Right renal cortex interstitium (tissue), 3 donors: ENCODE results near the gene NSF. TPM values are rescaled to one million over a fixed set of nuclear protein-coding genes. Genes with fewer than 3 reads are reported as not detected.
"Not testable (repeated sequence)": the region's sequence is repeated elsewhere in the genome, so short reads cannot be mapped to it uniquely, and the experiment has no call there.

ENCODE experiments used
- DNase-seq, 3 donors: peaks; one replicate each; pipeline ENCODE4 v3.0.0-alpha.2; 2013; ENCODE audit warnings: low read depth in 3 of 3, low spot score in 2 of 3
- polyA plus RNA-seq, 3 donors: library from polyadenylated mRNA; unstranded; fragments of 120-200 nt; gene quantifications; one replicate each; pipeline ENCODE4 v1.2.1, GENCODE V29; 2013; ENCODE audit not compliant: insufficient read length in 3 of 3

Gene NSF
- polyA plus RNA-seq, 3 donors: 36.8 to 41.0 (median 40.8) TPM

- DNase-seq: not testable (repeated sequence)
These were observed 106.1 kb downstream of the NSF start for GRCh38 chr17:46696522-46696921.

GRCh38 chr17:46699014-46699413, 108.5 kb downstream of the NSF start:
- DNase-seq: not testable (repeated sequence)

DNA sequence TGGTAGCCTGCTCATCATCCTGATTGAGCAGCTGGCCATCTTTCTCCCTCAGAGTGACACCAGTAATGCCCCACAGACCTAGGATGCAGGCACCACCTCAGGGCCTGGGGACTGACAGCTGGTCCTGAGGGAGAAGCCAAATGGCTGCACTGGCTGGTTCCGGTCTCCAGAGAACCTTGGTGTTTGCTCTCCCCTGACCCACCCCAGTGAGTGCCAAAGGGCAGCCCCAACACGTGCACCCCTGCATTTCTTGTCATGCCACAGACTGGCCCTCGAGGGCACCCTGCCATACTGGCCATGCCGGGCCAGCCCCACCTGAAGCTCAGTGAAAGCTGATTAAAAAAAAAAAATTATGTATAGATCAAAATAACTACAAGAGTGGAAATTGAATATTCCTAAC, 127.5 kb downstream of the NSF start:
- no peak for DNase-seq

- no peak for DNase-seq
These were observed 129.4 kb downstream of the NSF start for GRCh38 chr17:46719891-46720290.

DNA sequence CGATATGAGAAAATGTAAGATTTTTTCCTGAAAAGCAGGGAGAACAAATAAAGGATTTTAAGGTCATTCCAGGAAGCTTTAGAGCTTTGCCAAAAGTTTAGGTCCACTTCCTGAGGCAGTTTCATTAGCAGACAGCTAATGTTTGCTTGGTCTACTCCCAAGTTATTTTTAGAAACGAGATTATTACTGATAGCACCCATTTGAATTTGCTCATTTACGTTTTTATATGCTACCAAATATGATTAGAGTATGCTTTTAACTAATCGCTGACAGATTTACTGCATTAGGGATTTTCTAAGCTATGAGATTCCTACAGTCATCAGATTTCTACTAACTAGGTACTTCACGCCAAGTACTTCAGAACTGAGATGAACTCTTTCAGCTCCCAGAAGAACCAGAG, 129.9 kb downstream of the NSF start:
- no peak for DNase-seq

DNA sequence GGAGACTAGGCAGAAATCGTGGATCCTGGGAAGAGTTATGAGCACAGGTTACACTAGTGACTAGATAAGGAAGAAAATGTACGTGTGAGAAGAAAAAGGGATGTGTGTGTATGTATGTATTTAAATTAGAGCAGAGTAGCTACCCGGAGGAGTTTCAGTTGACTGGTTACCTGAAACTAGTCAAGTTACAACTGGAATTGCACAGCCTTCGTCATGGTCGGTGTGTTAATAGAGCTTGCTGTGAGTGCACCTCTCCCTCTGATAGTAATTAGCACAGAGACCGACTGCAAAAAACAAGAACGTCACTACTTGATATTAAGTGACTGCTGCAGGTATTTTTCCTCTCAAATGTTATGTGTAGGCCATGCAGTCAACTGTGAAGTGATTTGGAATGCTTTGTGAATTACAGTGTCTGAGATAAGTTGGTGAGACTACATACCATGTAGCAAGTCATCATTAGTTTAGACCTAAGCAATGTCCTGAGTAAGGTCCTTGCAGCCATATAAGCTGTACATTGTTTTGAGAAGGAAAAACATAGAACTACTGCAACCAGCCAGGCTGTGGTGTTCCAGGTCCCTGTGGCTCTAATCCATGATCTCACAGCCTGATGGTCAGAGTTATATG, 132.3 kb downstream of the NSF start:
- DNase-seq: no peak

DNA sequence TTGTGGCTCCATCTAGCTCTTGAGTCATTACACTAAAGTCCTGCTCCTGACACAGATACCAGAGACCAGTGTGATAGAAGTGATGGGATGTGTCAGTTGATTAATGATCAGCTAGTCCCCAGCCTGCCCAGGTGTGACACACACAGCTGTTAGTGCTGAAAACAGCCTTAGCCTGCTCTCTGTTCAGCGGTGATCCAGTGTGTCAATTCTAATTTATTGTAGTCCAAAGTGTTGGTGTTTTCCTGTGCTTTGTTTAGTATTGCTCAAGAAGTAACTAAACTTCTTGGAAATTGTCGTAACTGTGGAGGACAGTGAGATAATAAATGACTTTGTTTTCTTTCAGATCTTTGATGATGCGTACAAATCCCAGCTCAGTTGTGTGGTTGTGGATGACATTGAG, 135.7 kb downstream of the NSF start:
- no peak for DNase-seq

GRCh38 chr17:46727572-46728348, 137.3 kb downstream of the NSF start:
- no peak for DNase-seq

DNA sequence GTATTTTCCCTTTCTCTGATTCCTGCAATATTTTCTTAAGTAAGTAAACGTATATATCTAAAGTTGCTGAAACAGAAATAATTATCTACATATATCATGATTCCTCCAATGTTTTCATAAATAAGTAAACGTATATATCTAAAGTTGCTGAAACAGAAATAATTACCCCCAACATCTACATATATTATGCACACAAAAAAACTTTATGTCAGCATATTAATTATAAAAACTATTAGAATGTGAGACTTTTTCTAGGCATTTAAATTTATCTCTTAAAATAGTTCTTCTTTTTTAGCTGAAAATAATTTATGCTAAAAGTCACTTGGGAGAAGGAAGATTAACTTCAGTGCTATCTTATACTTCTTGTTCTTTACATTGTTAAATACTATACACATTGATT, 139.6 kb downstream of the NSF start:
- no peak for DNase-seq

GRCh38 chr17:46730679-46731078, 140.2 kb downstream of the NSF start:
- no peak for DNase-seq

DNA sequence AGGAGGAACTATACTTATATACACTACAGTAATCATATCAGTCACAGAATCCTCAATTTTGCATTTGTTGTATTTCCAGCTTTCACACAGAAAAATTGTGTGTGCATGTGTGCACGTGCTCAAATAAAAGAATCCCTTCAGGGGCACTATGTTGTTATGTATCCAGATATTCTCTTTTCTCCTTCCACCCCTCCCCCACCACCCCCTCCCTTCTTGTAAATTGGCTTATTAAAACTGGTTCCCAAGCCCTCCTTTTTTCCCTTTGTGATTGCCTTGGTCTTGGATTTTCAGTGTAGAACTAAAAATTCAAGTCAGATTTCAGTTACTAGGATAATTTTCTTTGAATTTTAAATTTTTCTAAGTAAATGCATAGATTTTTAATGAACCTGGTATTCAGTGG, 141.7 kb downstream of the NSF start:
- no peak for DNase-seq

GRCh38 chr17:46732754-46733398, 142.4 kb downstream of the NSF start:
- DNase-seq: no peak

DNA sequence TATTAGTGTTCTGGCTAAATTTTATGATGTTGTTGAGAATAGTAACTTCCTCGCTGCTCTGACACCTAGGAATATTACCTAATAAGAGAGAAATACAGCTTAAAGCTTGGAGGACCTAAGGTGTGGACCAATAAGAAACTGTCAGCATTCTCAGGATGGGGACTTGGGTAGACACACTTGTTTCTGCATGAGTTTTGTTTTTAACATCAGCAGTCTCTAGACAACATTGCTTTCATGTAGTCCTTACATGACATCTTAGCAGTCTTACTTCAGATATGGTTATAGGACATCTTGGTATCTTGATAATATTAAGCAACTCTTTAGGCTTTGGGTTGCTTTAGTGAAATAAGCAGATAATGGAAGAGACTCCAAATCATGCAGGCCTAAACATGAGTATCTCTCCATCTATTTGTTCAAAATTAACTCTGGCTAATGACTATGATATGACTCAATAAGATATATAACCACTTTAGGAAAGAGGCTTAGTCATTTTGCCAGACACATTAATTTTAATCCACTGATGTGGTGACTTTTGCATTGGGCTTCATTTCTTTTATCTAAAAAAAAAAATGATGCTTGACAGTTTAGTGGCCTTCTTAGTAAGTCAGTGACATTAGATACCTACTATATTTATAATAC, 143.5 kb downstream of the NSF start:
- no peak for DNase-seq

- DNase-seq: no peak
These were observed 145.6 kb downstream of the NSF start for GRCh38 chr17:46736100-46736499.

GRCh38 chr17:46737326-46737725, 146.9 kb downstream of the NSF start:
- no peak for DNase-seq

DNA sequence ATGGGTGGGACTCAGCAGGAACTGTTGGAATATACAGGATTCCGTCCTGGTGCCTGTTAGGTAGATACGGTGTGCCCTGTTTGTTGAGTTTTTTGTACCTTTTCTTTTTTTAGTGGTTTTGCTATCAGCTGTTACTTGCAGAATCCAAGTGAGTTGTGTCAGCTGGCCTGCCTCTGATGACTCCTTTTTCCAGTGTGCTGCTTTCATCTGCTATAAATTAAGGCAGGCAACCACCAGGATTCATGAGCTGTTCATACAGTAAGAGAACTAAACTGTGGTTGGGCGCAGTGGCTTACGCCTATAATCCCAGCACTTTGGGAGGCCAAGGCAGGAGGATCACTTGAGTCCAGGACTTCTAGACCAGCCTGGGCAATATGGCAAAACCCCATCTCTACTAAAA, 148.1 kb downstream of the NSF start:
- no peak for DNase-seq

- DNase-seq: no peak
These were observed 149.5 kb downstream of the NSF start for GRCh38 chr17:46739982-46740381.

- DNase-seq: no peak
These were observed 150.8 kb downstream of the NSF start for GRCh38 chr17:46741122-46741730.

DNA sequence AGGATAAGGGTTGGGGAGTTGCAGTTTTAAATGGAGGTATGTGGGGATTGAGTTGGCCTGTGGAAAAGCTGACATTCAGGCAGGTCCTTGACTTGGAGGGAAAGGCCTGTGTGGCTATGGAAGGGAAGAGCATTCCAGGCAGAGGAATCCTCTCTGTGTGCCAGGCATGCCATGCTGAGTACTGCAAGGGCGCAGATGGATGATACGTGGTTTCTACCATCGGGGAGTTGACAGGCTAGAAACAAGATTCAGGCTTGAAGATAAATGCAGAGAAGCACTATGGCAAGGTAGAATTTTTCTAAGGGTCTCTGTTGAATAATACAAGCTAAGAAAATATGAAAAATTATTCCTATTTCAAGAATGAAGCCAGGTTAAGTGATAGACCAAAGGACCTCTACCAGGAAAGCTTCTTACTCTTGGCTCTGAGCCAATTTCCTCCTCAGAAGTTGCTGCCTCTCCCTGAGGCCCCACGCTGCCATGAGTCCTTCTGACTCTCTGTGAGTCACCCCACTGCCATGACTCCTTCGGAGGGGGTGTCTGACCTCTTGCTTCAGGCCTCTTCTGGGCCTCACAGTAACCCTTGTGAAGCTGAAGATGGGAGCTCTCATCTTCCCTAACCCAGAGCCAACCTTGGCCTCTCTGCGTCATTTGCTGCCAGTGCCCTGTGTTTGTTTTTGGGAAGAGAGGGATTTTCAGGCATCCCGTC, 152.2 kb downstream of the NSF start:
- DNase-seq: no peak

- DNase-seq: no peak
These were observed 154.0 kb downstream of the NSF start for GRCh38 chr17:46744441-46744840.
